Middle frontal gyrus (tissue), 1 donor: ENCODE results near the gene BIRC7.
A peak's percentile ranks its signal among the peaks of the same experiment; 100 is the strongest.

Experiments
- DNase-seq: peaks from one replicate; pipeline ENCODE4 v3.0.0-alpha.2; 2015; ENCODE audit warnings: low spot score; ENCODE audit errors: extremely low spot score

BIRC7 gene

GRCh38 chr20:63264519-63264918 lies 28.8 kb downstream of the BIRC7 start:
- DNase-seq = no peak

GRCh38 chr20:63265891-63266515 lies 30.3 kb downstream of the BIRC7 start:
- no peak for DNase-seq

- DNase-seq = no peak
Observed at GRCh38 chr20:63267691-63268090, 32.0 kb downstream of the BIRC7 start.

- DNase-seq = no peak
Observed at GRCh38 chr20:63268256-63268655, 32.6 kb downstream of the BIRC7 start.

DNA sequence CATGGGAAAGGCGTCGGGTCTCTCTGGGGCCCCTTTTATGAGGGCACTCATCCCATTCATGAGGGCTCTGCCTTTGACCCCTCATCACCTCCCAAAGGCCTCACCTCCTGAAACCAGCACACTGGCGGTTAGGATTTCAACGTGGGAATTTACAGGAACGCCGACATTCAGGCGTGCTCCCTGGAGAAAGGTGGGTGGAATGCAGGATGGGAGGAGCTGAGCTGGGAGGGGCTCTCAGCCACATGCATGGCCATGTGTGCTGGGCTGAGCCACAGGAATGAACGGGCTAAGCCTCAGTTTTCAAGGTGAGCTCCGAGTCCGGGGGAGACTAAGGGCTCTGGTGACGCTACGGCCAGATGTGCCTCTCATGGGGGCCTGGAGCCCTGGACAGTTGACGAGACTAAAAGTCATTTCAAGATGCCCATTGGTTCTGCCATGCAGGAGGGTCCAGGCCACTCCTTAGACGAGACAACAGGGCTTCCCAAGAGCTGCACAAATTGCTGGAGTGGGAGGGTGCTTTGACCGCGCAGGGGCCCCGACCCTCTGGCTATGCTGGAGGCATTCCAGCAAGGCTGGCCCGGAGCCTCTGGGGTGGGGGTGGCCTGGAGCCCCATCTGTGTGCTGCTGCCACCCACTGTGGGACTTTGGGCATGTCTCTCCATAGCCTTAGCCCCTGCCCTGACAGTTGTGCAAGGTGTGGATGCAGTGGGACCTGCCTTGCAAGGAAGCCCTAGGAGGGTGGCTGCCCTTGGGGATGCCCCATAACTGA lies 33.1 kb downstream of the BIRC7 start:
- DNase-seq = no peak

GRCh38 chr20:63269724-63270123 lies 34.0 kb downstream of the BIRC7 start:
- no peak for DNase-seq

DNA sequence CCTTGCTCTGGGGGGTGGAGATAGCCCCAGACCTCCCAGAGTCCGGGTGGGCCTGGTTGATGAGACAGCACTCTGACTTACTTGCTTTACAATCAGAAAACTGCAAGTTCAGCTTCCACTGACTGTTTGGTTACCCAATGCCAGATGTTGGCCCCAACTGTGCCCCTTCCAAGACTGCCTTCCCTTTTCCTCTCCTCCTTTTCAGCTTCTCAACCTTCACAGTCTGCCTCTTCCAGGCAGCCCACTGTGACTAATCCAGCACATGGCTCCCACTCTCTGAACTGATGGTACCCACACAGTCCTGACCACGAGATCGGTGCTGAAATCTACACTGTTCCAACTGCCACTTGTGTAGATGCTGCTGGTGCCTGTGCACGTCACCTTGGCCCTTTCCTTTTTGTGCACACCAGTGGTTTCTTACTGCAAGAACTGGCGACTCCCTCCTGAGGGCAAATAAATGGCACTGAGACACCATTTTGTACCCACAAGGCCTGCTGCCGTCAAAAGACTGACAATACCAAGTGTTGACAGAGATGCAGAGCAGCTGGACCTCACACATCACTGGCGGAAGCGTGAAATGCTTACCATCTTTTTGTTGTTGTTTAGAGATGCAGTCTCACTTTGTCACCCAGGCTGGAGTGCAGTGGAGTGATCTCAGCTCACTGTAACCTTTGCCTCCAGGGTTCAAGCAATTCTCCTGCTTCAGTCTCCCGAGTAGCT lies 35.1 kb downstream of the BIRC7 start:
- no peak for DNase-seq

GRCh38 chr20:63272105-63273058 lies 36.7 kb downstream of the BIRC7 start, which contains the start of gene ARFGAP1:
ARFGAP1 (plus strand) TSS chr20:63272813; CDS start chr20:63275581, 2,768 bp downstream.
- peak; percentile 80 for DNase-seq

- no peak for DNase-seq
Observed at GRCh38 chr20:63273059-63273579, 37.4 kb downstream of the BIRC7 start.

DNA sequence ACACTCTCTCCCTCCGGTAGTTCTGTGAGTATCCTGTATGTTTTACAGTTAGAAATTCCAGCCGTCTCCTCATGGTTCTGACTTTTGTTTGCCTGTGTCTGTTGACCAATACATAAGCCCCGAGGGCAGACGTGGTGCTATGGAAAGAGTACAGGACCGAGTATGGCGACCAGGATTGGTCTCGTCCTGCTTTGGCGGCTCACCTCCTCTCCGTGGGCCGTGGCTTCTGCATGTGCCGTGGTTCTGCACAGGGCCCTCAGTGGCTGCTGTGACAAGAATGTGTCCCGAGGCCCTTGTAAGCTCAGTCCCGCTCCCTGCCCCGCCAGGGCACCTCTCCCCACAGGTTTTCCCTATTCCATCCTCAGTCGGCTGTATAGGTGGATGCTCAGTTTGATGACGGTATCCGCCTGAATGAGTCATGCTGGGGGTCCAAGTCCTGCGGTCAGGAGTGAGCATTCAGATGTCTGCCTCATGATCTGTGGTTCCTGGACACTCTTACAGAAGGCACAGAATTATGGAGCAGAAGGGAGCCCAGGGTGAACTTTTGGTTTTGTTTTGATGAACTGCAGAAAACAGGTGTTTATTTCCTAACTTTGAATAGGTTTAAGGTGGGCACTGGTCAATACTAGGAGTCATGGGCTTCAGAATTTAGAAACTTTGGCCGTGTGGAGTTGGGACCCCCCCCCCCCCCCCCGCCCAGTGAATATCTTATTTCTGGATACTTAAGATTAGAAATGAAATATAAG lies 38.1 kb downstream of the BIRC7 start:
- DNase-seq = no peak

DNA sequence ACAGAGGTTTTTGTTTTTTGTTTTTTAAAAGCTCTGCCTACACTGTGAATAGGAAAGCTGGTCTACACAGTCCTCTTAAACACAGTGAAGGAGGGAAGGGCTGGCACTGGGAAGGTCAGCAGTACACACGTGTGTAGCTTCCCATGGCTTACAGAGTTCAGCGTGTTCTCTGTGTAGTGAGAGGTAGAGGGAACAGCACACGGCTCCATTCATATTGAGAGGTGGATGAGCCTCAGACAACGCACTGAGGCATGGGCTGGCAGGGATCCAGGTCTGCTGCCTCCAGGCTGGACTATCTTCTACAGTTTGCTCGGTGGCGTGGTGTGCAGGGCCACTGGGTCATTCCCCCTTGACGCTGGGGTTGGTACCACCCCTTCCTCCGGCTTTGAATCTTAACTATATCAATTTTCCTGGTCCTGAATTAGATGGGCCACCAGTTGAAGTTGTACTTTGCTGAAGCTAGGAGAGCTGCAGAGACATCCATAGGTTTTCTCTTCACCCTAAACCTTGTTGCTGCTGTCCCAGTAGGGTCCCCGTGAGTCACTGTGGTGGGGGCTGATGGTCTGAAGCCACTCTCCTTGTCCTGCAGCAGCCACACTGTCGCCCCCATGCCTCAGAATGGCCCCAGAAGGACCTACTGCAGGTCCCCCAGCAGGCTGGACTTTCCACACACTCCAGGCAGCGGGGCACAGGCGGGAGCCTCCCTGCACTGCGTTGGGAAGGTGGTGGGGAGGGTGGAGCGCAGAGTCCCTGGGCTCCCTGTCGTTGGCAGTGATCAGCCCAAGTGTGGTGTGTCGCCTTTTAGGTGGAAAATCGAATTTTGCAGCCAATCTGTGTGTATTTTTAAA lies 38.9 kb downstream of the BIRC7 start:
- DNase-seq = no peak

- no peak for DNase-seq
Observed at GRCh38 chr20:63275825-63276224, 40.1 kb downstream of the BIRC7 start.

DNA sequence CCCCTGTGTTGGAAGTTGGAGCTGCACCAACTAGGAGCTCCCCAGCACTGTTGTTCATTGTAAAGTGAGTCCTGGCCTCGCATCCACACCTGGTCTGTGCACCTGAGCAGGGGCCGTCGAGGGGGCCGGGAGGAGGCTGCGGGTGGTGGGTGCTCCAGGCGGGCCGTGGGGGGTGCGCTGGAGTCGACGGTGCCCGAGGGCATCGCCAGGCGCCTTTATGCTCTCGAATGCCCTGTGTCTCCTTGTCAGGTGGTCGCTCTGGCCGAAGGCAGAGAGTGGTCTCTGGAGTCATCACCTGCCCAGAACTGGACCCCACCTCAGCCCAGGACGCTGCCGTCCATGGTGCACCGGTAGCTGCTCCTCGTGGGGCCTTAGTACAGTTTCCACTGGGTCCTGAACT lies 41.3 kb downstream of the BIRC7 start:
- DNase-seq = no peak

DNA sequence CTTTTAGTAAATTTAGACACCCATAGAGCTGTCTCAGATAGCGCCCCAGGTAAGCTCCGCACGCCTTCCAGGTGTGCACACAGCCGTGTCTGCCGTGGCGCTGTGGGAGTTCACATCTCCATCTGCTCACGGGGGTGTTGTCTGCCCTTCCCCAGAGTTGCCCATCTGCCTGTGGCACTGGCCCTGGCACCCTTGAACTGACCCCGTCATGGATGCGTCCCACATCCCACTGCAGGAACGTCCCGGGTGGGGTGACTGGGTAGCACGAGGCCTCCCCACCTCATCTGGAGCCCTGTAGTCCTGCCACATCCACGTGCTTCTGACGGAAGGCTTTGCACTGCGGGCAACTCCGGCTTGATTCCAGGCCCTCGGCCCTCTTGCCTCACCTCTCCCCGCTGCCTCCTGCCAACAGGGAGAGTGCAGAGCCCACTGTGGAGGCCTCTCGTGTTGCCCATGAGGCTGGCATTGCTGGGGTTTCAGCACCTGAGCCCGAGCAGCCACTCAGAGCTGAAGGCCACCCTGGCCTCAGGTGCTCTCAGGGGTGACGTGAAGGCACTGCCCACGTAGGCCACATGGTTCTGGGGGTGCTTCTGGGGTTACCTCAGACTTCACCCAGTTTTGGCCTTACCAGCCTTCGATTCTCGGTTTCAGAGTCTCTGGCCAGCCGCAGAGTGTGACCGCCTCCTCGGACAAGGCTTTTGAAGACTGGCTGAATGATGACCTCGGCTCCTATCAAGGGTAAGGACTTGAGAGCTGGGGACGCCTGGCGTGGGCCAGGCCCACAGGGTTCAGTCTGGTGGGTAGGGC lies 42.0 kb downstream of the BIRC7 start:
- no peak for DNase-seq

GRCh38 chr20:63278661-63279060 lies 43.0 kb downstream of the BIRC7 start:
- DNase-seq = no peak

DNA sequence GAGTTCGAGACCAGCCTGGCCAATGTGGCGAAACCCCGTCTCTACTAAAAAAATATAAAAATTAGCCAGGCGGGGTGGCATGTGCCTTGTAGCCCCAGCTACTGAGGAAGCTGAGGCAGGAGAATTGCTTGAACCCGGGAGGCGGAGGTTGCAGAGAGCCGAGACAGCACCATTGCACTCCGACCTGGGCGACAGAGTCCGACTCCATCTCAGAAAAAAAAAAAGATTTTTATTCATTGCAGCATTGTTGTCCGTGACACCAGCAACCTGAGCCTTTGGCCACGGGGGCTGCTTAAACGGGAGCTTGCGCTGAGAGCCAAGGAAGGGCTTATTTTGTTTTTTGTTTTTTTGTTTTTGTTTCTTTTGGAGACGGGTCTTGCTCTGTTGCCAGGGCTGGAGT lies 44.2 kb downstream of the BIRC7 start:
- DNase-seq = no peak

- DNase-seq = no peak
Observed at GRCh38 chr20:63280371-63280770, 44.7 kb downstream of the BIRC7 start.

- DNase-seq = no peak
Observed at GRCh38 chr20:63280929-63281545, 45.3 kb downstream of the BIRC7 start.
